Parathyroid adenoma (tissue), 2 donors: ENCODE measurements around the gene ATF4.

Source experiments
- H2AFZ ChIP-seq: fragments of 300-600 bp; sonication (generic); one replicate; pipeline ENCODE4 v1.7.0; 2017; ENCODE audit warnings: antibody characterized with exemption, mild to moderate bottlenecking
- H3K27ac ChIP-seq: fragments of 300-600 bp; sonication (generic); one replicate; pipeline ENCODE4 v1.7.0; 2017
- H3K27me3 ChIP-seq: fragments of 300-600 bp; sonication (generic); one replicate; pipeline ENCODE4 v1.7.0; 2017; ENCODE audit warnings: low read length; ENCODE audit not compliant: control insufficient read depth, insufficient read depth
- H3K36me3 ChIP-seq: fragments of 300-600 bp; sonication (generic); one replicate; pipeline ENCODE4 v1.7.0; 2017; ENCODE audit warnings: low read length; ENCODE audit not compliant: control insufficient read depth, insufficient read depth
- H3K4me1 ChIP-seq: fragments of 300-600 bp; sonication (generic); one replicate; pipeline ENCODE4 v1.7.0; 2017; ENCODE audit warnings: control low read depth
- H3K4me2 ChIP-seq: fragments of 300-600 bp; sonication (generic); one replicate; pipeline ENCODE4 v1.7.0; 2017; ENCODE audit warnings: low read length
- H3K4me3 ChIP-seq: fragments of 300-600 bp; sonication (generic); one replicate; pipeline ENCODE4 v1.7.0; 2017; ENCODE audit warnings: low read depth, low read length
- H3K79me2 ChIP-seq: fragments of 300-600 bp; sonication (generic); one replicate; pipeline ENCODE4 v1.7.0; 2017; ENCODE audit warnings: control low read depth
- H3K9ac ChIP-seq: fragments of 300-600 bp; sonication (generic); one replicate; pipeline ENCODE4 v1.7.0; 2017; ENCODE audit warnings: mild to moderate bottlenecking
- H3K9me3 ChIP-seq: fragments of 300-600 bp; sonication (generic); one replicate; pipeline ENCODE4 v1.7.0; 2017; ENCODE audit warnings: low read length; ENCODE audit not compliant: control insufficient read depth
- TF ChIP-seq, protein P1 (sequence below): fragments of 300-600 bp; sonication (generic); IDR thresholded peaks from one replicate; pipeline ENCODE4 v1.7.0; 2017; ENCODE audit warnings: antibody characterized with exemption, mild to moderate bottlenecking
- donor health status: primary hyperparathyroidism.

The ATF4 gene

DNA sequence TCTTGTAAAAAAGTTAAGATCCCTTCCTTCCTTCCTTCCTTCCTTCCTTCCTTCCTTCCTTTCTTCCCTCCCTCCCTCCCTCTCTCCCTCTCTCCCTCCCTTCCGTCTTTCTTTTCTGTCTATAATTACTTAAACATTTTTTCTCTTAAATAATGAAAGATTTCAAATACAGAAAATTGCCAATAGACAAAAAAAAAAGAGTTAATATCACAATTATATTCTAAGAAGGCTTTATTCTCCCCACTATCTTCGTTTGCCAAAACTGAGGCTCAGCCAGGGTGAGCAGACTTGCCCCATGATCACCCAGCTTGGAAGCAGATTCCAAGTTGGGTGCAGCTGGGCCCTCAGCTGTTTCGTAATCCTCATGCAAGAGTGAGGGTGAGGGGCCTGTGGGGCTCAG, 49.9 kb downstream of the ATF4 start:
- H3K4me2 ChIP-seq, result no peak overlapping the region
- no peaks in the 10 kb centered on the region for H3K27me3 ChIP-seq
- TF ChIP-seq, protein P1, sequence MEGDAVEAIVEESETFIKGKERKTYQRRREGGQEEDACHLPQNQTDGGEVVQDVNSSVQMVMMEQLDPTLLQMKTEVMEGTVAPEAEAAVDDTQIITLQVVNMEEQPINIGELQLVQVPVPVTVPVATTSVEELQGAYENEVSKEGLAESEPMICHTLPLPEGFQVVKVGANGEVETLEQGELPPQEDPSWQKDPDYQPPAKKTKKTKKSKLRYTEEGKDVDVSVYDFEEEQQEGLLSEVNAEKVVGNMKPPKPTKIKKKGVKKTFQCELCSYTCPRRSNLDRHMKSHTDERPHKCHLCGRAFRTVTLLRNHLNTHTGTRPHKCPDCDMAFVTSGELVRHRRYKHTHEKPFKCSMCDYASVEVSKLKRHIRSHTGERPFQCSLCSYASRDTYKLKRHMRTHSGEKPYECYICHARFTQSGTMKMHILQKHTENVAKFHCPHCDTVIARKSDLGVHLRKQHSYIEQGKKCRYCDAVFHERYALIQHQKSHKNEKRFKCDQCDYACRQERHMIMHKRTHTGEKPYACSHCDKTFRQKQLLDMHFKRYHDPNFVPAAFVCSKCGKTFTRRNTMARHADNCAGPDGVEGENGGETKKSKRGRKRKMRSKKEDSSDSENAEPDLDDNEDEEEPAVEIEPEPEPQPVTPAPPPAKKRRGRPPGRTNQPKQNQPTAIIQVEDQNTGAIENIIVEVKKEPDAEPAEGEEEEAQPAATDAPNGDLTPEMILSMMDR, result no peak

DNA sequence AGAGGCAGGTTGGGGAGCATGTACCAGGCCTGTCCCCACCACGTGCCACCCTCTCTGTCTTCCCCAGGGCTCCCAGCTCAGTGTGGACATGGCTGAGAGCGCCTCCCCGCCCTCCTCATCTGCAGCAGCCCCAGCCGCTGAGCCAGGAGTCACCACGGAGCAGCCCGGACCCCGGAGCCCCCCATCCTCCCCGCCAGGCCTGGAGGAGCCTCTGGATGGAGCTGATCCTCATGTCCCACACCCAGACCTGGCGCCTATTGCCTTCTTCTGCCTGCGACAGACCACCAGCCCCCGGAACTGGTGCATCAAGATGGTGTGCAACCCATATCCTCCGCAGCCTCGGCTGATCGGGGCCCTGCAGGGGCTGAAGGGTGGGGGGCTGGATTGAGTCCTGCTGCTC, 50.3 kb downstream of the ATF4 start, which contains the start of gene CACNA1I:
CACNA1I (plus strand) TSS at position 89 of the 400 bp plus-strand sequence; CDS start at position 89, 0 bp downstream.
- no peaks in the 10 kb centered on the region for H3K36me3 ChIP-seq
- TF ChIP-seq, protein P1, result no peak
- no peak within 1 kb of the TSS for H3K9ac ChIP-seq
- no peak within 1 kb of the TSS for H3K27ac ChIP-seq
- no peaks in the 10 kb centered on the region for H3K27me3 ChIP-seq
- no peak within 1 kb of the TSS for H2AFZ ChIP-seq
- no peaks in the 10 kb centered on the region for H3K4me1 ChIP-seq
- no peak within 1 kb of the TSS for H3K4me3 ChIP-seq
- no peaks in the 10 kb centered on the region for H3K9me3 ChIP-seq
- no peak within 1 kb of the TSS for H3K4me2 ChIP-seq
- H3K79me2 ChIP-seq, result no peaks in the 10 kb centered on the region

More for the DNA sequence above, 49.9 kb downstream of the ATF4 start:
- Histone ChIP-seq H3K9me3 (no peaks in the 10 kb centered on the region), H2AFZ (no peak overlapping the region), H3K4me1 (no peaks in the 10 kb centered on the region), H3K27ac (no peak overlapping the region), H3K79me2 (no peaks in the 10 kb centered on the region), H3K36me3 (no peaks in the 10 kb centered on the region), H3K9ac (no peak overlapping the region), H3K4me3 (no peak overlapping the region)

DNA sequence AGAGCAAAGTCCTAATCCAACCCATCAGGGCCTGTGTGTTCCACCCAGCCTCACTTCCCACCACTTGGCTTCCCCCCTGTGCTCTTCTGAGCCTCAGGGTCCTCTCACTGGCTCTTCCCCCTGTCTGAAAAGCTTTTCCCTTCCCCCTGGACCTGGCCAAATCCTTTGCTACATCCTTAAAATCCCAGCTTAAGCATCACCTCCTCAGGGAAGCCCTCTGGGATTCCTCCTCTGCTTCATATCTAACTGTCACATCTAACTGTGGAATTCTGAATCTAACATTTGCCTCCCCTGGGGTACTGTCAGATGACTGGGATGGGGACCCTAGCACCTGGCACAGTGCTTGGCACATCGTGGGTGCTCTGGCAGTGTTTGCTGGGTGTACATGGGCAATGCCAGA, 51.2 kb downstream of the ATF4 start:
- Histone ChIP-seq H2AFZ (no peak overlapping the region), H3K27me3 (no peaks in the 10 kb centered on the region), H3K4me2 (no peak overlapping the region), H3K9ac (no peak overlapping the region), H3K4me1 (no peaks in the 10 kb centered on the region), H3K36me3 (no peaks in the 10 kb centered on the region), H3K4me3 (no peak overlapping the region), H3K79me2 (no peaks in the 10 kb centered on the region), H3K27ac (no peak overlapping the region), H3K9me3 (no peaks in the 10 kb centered on the region)
- TF ChIP-seq, protein P1, result no peak
